Karpas-422 (cell line): ENCODE data around the gene MFAP2. TPM values are rescaled to one million over a fixed set of nuclear protein-coding genes. Genes with fewer than 3 reads are reported as not detected.

ENCODE experiments used
- DNase-seq: peaks from one replicate; pipeline ENCODE4 v3.0.0-alpha.2; 2015
- H2AFZ ChIP-seq: fragments of 200-600 bp; sonication (generic); 2 replicates; pipeline ENCODE4 v1.6.1; 2014; ENCODE audit warnings: antibody characterized with exemption, low read length, mixed read lengths
- H3K27ac ChIP-seq: fragments of 200-600 bp; sonication (generic); 2 replicates; pipeline ENCODE4 v1.5.1; 2014; ENCODE audit warnings: mild to moderate bottlenecking, low read length, moderate library complexity
- H3K27me3 ChIP-seq: fragments of 200-600 bp; sonication (generic); 2 replicates; pipeline ENCODE4 v1.6.1; 2014; ENCODE audit warnings: low read length, mixed read lengths
- H3K36me3 ChIP-seq: fragments of 200-600 bp; sonication (generic); 2 replicates; pipeline ENCODE4 v1.6.1; 2014; ENCODE audit warnings: low read length, mixed read lengths; ENCODE audit not compliant: insufficient read depth
- H3K4me1 ChIP-seq: fragments of 200-600 bp; sonication (generic); 2 replicates; pipeline ENCODE4 v1.6.1; 2014; ENCODE audit warnings: mild to moderate bottlenecking, low read length, mixed read lengths
- H3K4me2 ChIP-seq: fragments of 200-600 bp; sonication (generic); 2 replicates; pipeline ENCODE4 v1.6.1; 2014; ENCODE audit warnings: low read length, low read depth, mild to moderate bottlenecking; ENCODE audit not compliant: poor library complexity, severe bottlenecking
- H3K4me3 ChIP-seq: fragments of 200-600 bp; sonication (generic); 2 replicates; pipeline ENCODE4 v1.5.1; 2014; ENCODE audit warnings: mild to moderate bottlenecking, antibody characterized with exemption, low read length, mixed read lengths
- H3K79me2 ChIP-seq: fragments of 200-600 bp; sonication (generic); 2 replicates; pipeline ENCODE4 v1.6.1; 2014; ENCODE audit warnings: mild to moderate bottlenecking, low read length, mixed read lengths
- H3K9ac ChIP-seq: fragments of 200-600 bp; sonication (generic); 2 replicates; pipeline ENCODE4 v1.6.0; 2014; ENCODE audit warnings: low read length
- H3K9me2 ChIP-seq: fragments of 200-600 bp; sonication (generic), shearing (Covaris generic); replicated peaks from 2 replicates; pipeline ENCODE4 v1.6.0; 2014; ENCODE audit warnings: mild to moderate bottlenecking, low read length, moderate library complexity; ENCODE audit not compliant: insufficient read depth
- H3K9me3 ChIP-seq: fragments of 300-700, 200-600 bp; sonication (generic); 2 replicates; pipeline ENCODE4 v1.6.1; 2014; ENCODE audit warnings: low read length, mixed read lengths
- H4K20me1 ChIP-seq: fragments of 200-600 bp; sonication (generic); 2 replicates; pipeline ENCODE4 v1.6.1; 2014; ENCODE audit warnings: mild to moderate bottlenecking, antibody characterized with exemption, low read length, low read depth; ENCODE audit not compliant: insufficient read depth
- total RNA-seq: library from RNA; depleted of rRNA; stranded (reverse); fragments of >200 nt; shearing (Covaris generic); gene quantifications from 2 replicates; pipeline ENCODE4 v1.2.3, GENCODE V29; 2014; ENCODE audit warnings: low replicate concordance

Gene MFAP2
- total RNA-seq, 1 experiment from 2014 or later = not detected

- H3K9me3 ChIP-seq = no peaks in the 10 kb centered on the region
- H3K27me3 ChIP-seq = no peaks in the 10 kb centered on the region
- no peak overlapping the region for H3K9ac ChIP-seq
- H3K9me2 ChIP-seq = no peaks in the 10 kb centered on the region
- DNase-seq = no peak
- H3K4me3 ChIP-seq = no peak overlapping the region
- peaks cover 22% of the 10 kb centered on the region for H3K4me1 ChIP-seq
- H2AFZ ChIP-seq = no peak overlapping the region
- H4K20me1 ChIP-seq = peaks cover 15% of the 10 kb centered on the region; the same call in 1 of the 2 replicates
- H3K79me2 ChIP-seq = no peaks in the 10 kb centered on the region
- no peak overlapping the region for H3K4me2 ChIP-seq
- H3K27ac ChIP-seq = no peak overlapping the region
- H3K36me3 ChIP-seq = no peaks in the 10 kb centered on the region
Measured at GRCh38 chr1:17012775-17013490, 32.5 kb upstream of the MFAP2 start.

GRCh38 chr1:17011439-17012307 is 31.3 kb upstream of the MFAP2 start, which contains the start of gene ATP13A2:
Gene ATP13A2 (minus strand): TSS chr1:17011928. CDS start chr1:17011738, 190 bp downstream.
- Histone ChIP-seq H3K9me3 (no peaks in the 10 kb centered on the region), H3K9ac (peak within 1 kb of the TSS; percentile 78), H3K4me2 (peak within 1 kb of the TSS; percentile 92), H3K27ac (no peak within 1 kb of the TSS), H3K36me3 (no peaks in the 10 kb centered on the region), H3K4me1 (peaks cover 22% of the 10 kb centered on the region), H3K27me3 (no peaks in the 10 kb centered on the region), H2AFZ (peak within 1 kb of the TSS; percentile 90), H3K79me2 (no peaks in the 10 kb centered on the region), H4K20me1 (peaks cover 15% of the 10 kb centered on the region; the same call in 1 of the 2 replicates), H3K4me3 (peak within 1 kb of the TSS; percentile 96), H3K9me2 (no peaks in the 10 kb centered on the region)
- peak; percentile 95 for DNase-seq

GRCh38 chr1:17011092-17011438 is 30.6 kb upstream of the MFAP2 start:
- peak overlapping the region; percentile 92 for H3K4me2 ChIP-seq
- peak overlapping the region; percentile 78 for H3K9ac ChIP-seq
- peaks cover 22% of the 10 kb centered on the region for H3K4me1 ChIP-seq
- no peaks in the 10 kb centered on the region for H3K79me2 ChIP-seq
- H2AFZ ChIP-seq = peak overlapping the region; percentile 90
- peak overlapping the region; percentile 96 for H3K4me3 ChIP-seq
- no peaks in the 10 kb centered on the region for H3K36me3 ChIP-seq
- peaks cover 15% of the 10 kb centered on the region; the same call in 1 of the 2 replicates for H4K20me1 ChIP-seq
- H3K9me2 ChIP-seq = no peaks in the 10 kb centered on the region
- no peak for DNase-seq
- H3K9me3 ChIP-seq = no peaks in the 10 kb centered on the region
- H3K27ac ChIP-seq = no peak overlapping the region
- H3K27me3 ChIP-seq = no peaks in the 10 kb centered on the region

- H2AFZ ChIP-seq = no peak overlapping the region
- H3K27me3 ChIP-seq = no peaks in the 10 kb centered on the region
- H3K4me1 ChIP-seq = peaks cover 22% of the 10 kb centered on the region
- H4K20me1 ChIP-seq = peaks cover 15% of the 10 kb centered on the region; the same call in 1 of the 2 replicates
- no peaks in the 10 kb centered on the region for H3K9me3 ChIP-seq
- H3K36me3 ChIP-seq = no peaks in the 10 kb centered on the region
- H3K4me3 ChIP-seq = no peak overlapping the region
- no peak overlapping the region for H3K27ac ChIP-seq
- H3K79me2 ChIP-seq = no peaks in the 10 kb centered on the region
- no peak for DNase-seq
- no peak overlapping the region for H3K4me2 ChIP-seq
- H3K9me2 ChIP-seq = no peaks in the 10 kb centered on the region
- H3K9ac ChIP-seq = no peak overlapping the region
Measured at GRCh38 chr1:17009706-17010105, 29.3 kb upstream of the MFAP2 start.

GRCh38 chr1:17008208-17008855 is 27.9 kb upstream of the MFAP2 start:
- no peaks in the 10 kb centered on the region for H3K36me3 ChIP-seq
- no peak overlapping the region for H3K27ac ChIP-seq
- no peak overlapping the region for H2AFZ ChIP-seq
- no peak for DNase-seq
- peaks cover 15% of the 10 kb centered on the region; the same call in 1 of the 2 replicates for H4K20me1 ChIP-seq
- H3K9ac ChIP-seq = no peak overlapping the region
- H3K9me3 ChIP-seq = no peaks in the 10 kb centered on the region
- H3K9me2 ChIP-seq = no peaks in the 10 kb centered on the region
- H3K27me3 ChIP-seq = no peaks in the 10 kb centered on the region
- peaks cover 22% of the 10 kb centered on the region for H3K4me1 ChIP-seq
- H3K79me2 ChIP-seq = no peaks in the 10 kb centered on the region
- no peak overlapping the region for H3K4me2 ChIP-seq
- no peak overlapping the region for H3K4me3 ChIP-seq

GRCh38 chr1:17007121-17007520 is 26.7 kb upstream of the MFAP2 start:
- H3K9me2 ChIP-seq = no peaks in the 10 kb centered on the region

GRCh38 chr1:17005365-17005740 is 24.9 kb upstream of the MFAP2 start:
- no peak overlapping the region for H3K4me2 ChIP-seq
- no peaks in the 10 kb centered on the region for H3K9me3 ChIP-seq
- no peak for DNase-seq
- H3K79me2 ChIP-seq = no peaks in the 10 kb centered on the region
- no peak overlapping the region for H3K4me3 ChIP-seq
- no peaks in the 10 kb centered on the region for H3K36me3 ChIP-seq
- no peaks in the 10 kb centered on the region for H3K9me2 ChIP-seq
- H3K9ac ChIP-seq = no peak overlapping the region
- H3K27ac ChIP-seq = no peak overlapping the region
- H3K27me3 ChIP-seq = no peaks in the 10 kb centered on the region
- peaks cover 8% of the 10 kb centered on the region; the same call in 1 of the 2 replicates for H4K20me1 ChIP-seq
- H2AFZ ChIP-seq = no peak overlapping the region
- H3K4me1 ChIP-seq = peaks cover 7% of the 10 kb centered on the region

More at GRCh38 chr1:17007121-17007520, 26.7 kb upstream of the MFAP2 start:
- Histone ChIP-seq H3K9me3 (no peaks in the 10 kb centered on the region), H3K36me3 (no peaks in the 10 kb centered on the region), H3K27ac (no peak overlapping the region), H3K9ac (no peak overlapping the region), H3K4me1 (peaks cover 19% of the 10 kb centered on the region), H3K4me2 (no peak overlapping the region), H2AFZ (no peak overlapping the region), H3K79me2 (no peaks in the 10 kb centered on the region), H4K20me1 (peaks cover 15% of the 10 kb centered on the region; the same call in 1 of the 2 replicates), H3K4me3 (no peak overlapping the region), H3K27me3 (no peaks in the 10 kb centered on the region)
- no peak for DNase-seq
